ENCODE results near the gene ACTL6B. TPM values are rescaled to one million over a fixed set of nuclear protein-coding genes. Genes with fewer than 3 reads are reported as not detected.
"Not testable (repeated sequence)": the region's sequence is repeated elsewhere in the genome, so short reads cannot be mapped to it uniquely, and the experiment has no call there.

ACTL6B gene
- total RNA-seq, 1 donor from 2014 or later: not detected

GRCh38 chr7:100674411-100675104, 18.3 kb upstream of the ACTL6B start:
- intact Hi-C loops (cut with DNase I): loop anchor here (2.0 to 5.0 kb wide), 3 partner anchors 18 to 87 kb away; partner anchors contain the start of genes FBXO24, LRCH4 and POP7
- DNase-seq (ENCODE audit: low spot score): no peak

- intact Hi-C loops (cut with DNase I): loop anchor here (2.0 to 5.0 kb wide), 4 partner anchors 19 to 87 kb away; partner anchors contain the start of genes FBXO24, LRCH4, MOSPD3 and POP7
- no peak for DNase-seq (ENCODE audit: low spot score)
These were observed 17.7 kb upstream of the ACTL6B start for GRCh38 chr7:100673942-100674410.

DNA sequence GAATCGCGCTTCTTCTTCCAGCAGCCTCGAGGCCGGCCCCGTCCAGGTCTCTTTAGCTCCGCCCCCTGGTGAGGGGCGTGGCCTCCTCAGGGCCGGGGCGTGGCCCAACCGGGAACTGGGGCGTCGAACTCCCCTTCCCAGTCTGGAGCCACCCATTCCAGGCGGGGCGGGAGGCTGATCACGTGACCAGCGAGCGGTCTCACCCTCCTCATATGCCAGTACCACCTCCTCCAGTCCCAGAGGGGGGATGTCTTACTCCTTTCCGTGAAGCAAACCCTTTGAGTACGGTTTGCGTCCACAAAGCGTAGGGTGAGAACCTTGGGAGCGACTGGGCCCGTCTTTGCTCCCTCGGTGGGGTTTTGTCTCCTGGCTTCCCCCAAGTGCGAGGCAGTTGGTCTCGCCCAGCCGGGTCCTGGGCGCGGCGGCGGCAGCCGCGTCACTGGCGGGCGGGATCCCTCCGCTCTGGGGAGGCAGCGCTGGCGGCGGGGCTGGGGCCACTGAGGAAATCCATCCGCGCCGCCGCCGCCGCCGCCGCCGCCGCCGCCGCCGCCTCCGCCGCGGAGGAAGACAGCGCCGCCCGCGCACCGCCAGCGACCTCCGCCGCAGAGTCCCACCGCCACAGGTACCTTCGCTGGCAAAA, 17.2 kb upstream of the ACTL6B start, which contains the start of gene GNB2:
Gene GNB2 (plus strand): TSS at position 439 of the 640 bp plus-strand sequence. CDS start 2,526 bp downstream, outside the sequence.
- intact Hi-C loops (cut with DNase I): loop anchor here (2.0 to 5.0 kb wide), 3 partner anchors 34 to 86 kb away; partner anchors contain the start of genes FBXO24, LRCH4, MOSPD3 and POP7
- peak; percentile 100 for DNase-seq (ENCODE audit: low spot score)

DNA sequence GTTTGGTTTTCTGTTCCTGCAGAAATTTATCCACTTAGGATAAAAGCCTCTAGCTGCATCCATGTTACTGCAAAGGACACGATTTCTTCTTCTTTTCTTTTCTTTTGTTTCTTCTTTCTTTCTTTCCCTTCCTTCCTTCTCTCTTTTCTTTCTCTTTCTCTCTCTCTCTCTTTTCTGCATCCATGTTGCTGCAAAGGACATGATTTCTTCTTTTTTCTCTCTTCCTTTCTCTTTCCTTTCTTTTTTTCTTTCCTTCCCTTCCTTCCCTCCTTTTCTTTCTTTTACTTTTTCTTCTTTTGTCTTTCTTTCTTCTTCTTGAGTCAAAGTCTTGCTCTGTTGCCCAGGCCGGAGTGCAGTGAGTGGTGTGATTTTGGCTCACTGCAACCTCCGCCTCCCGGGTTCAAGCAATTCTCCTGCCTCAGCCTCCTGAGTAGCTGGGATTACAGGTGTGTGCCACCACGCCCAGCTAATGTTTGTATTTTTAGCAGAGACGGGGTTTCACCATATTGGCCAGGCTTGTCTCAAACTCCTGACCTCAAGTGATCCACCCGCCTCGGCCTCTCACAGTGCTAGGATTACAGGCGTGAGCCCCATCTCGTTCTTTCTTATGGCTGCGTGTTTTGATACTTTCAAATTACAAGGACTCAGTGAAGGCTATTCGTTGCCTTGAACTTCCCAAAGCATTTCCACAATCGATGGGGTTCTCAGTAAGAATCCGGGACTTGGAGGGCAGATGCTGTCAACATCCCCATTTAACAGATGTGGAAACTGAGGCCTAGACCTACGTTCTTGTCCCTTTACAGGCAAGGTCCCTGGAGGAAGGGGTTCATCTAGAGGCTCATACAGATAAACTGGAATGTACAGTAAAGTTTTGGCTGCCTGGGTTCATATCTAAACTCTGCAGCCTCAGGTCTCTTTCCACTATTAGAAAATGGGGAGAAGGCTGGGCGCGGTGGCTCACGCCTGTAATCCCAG, 15.4 kb upstream of the ACTL6B start:
- intact Hi-C loops (cut with DNase I): loop anchor here (2.0 to 5.0 kb wide), 3 partner anchors 36 to 84 kb away; partner anchors contain the start of genes FBXO24, LRCH4, MOSPD3 and POP7
- DNase-seq (ENCODE audit: low spot score): no peak

DNA sequence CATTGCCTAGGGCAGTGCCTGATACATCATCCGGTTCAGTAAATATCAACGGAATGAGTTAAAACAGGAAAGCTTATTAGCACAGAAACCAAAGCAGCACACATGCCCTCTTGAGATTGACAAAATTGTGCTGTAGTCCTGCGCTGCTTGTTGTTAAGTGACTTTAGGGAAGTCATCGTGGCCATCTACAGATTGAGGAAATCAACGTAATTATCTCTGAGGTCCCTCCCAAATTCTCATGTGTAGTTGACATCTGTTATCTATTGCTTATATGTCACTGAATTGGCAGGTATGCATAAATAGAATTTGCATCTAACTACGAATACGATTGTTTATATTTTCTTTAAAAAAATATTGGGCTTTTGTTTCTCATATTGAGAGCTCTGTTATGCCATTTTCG, 13.8 kb upstream of the ACTL6B start:
- no peak for DNase-seq (ENCODE audit: low spot score)
- intact Hi-C loops (cut with DNase I): loop anchor here (5.0 kb wide), 2 partner anchors 37 to 83 kb away; partner anchors contain the start of genes FBXO24, LRCH4 and POP7

DNA sequence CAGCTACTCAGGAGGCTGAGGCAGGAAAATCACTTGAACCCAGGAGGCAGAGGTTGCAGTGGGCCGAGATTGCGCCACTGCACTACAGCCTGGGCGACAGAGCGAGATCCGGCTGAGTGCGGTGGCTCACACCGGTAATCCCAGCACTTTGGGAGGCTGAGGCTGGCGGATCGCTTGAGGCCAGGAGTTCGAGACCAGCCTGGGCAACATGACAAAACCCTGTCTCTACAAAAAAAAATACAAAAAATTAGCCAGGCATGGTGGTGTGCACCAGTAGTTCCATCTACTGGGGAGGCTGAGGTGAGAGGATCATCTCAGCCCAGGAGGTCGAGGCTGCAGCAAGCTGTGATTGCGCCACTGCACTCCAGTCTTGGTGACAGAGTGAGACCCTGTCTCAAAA, 12.9 kb upstream of the ACTL6B start:
- DNase-seq (ENCODE audit: low spot score); intact Hi-C loops (cut with DNase I): not testable (repeated sequence)

GRCh38 chr7:100668069-100668449, 11.8 kb upstream of the ACTL6B start:
- intact Hi-C loops (cut with DNase I): no loop called here
- DNase-seq (ENCODE audit: low spot score): no peak

DNA sequence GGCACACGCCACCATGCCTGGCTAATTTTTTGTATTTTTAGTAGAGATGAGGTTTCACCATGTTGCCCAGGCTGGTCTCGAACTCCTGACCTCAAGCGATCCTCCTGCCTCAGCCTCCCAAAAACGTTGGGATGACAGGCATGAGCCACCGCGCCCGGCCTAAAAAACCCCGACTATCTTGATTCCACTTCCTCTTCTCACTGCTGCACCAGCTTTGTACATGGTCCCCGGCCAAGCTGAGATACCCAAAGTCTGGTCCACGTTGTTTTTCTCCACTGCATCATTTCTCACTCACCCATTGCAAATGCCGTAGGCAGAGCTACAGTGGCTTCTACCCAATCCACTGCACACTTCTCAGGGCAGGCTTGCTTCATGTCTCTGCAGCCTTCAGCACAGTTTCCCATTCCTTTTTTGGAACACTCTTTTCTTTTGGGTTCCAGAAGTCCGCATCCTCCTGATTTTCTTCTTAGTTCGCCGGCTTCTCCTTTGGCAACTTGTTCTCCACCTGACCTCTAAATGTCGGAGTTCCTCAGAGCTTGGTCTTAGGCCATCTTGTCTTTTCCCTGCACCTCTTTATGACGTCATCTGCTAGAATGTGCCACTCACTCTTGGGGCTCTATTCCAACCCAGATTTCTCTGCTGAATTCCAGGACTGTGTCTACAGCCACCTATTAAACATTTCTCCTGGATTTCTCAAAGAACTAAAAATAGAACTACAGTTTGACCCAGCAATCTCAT, 11.3 kb upstream of the ACTL6B start:
- DNase-seq (ENCODE audit: low spot score): no peak
- intact Hi-C loops (cut with DNase I): no loop called here

- DNase-seq (ENCODE audit: low spot score): no peak
- intact Hi-C loops (cut with DNase I): no loop called here
These were observed 9.0 kb upstream of the ACTL6B start for GRCh38 chr7:100665168-100665726.

DNA sequence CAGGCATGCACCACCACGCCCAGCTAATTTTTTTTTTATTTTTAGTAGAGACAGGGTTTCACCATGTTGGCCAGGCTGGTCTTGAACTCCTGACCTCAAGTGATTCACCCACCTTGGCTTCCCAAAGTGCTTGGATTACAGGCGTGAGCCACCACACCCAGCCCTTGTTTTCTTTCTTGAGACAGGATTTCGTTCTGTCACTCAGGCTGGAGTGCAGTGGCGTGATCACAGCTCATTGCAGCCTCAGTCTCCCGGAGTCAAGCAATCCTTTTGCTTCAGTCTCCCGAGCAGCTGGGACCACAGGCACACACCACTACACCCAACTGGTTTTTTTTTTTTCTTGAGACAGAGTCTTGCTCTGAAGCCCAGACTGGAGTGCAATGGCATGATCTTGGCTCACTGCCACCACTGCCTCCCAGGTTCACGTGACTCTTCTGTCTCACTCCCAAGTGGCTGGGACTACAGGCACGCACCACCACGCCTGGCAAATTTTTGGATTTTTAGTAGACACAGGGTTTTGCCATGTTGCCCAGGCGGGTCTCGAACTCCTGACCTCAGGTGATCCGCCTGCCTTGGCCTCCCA, 6.0 kb upstream of the ACTL6B start:
- intact Hi-C loops (cut with DNase I); DNase-seq (ENCODE audit: low spot score): not testable (repeated sequence)

GRCh38 chr7:100654908-100655831, 1.1 kb downstream of the ACTL6B start:
- DNase-seq (ENCODE audit: low spot score): no peak

GRCh38 chr7:100649826-100650565, 6.3 kb downstream of the ACTL6B start:
- intact Hi-C loops (cut with DNase I): no loop called here

More at GRCh38 chr7:100654908-100655831, 1.1 kb downstream of the ACTL6B start:
- intact Hi-C loops (cut with DNase I): no loop called here

GRCh38 chr7:100642534-100642907, 13.7 kb downstream of the ACTL6B start:
- intact Hi-C loops (cut with DNase I): no loop called here
- no peak for DNase-seq (ENCODE audit: low spot score)

More at GRCh38 chr7:100649826-100650565, 6.3 kb downstream of the ACTL6B start:
- DNase-seq (ENCODE audit: low spot score): no peak

DNA sequence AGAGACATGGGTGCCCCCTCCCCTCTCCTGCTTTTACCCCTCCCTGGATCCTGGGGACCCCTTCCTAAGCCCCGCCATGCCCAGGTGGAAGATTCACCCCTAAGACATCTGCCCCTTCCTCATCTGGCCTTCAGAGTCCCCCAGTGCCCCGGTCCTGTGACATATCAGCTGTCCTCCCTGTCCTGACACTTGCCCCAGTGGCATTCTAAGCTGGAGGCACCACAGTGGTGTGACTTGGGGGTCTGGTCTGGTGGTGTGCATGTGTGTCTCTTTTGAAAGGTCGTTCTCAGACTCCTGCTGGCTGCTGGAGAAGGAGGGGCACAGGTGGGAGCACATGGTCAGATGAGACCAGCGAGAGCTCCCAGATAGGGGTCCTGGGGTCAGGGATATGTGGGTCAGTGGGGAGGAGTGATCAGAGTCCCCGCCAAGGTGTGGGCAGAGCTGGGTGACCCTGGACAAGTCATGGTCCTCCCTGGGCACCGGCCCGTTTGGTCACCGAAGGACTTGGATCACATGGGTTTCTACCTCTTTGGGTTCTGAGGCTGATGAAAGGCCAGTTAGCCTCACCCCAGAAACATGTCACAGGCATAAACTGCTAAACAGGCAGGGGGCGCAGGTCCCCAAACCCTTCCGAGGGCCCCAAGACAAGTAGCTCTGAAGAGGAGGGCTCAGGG, 14.3 kb downstream of the ACTL6B start:
- intact Hi-C loops (cut with DNase I): no loop called here
- no peak for DNase-seq (ENCODE audit: low spot score)

GRCh38 chr7:100641463-100641859, 14.8 kb downstream of the ACTL6B start, which contains the start of gene TFR2:
Gene TFR2, minus strand, starts transcription at chr7:100641552. Its CDS starts 43 bp downstream, at chr7:100641509.
- no peak for DNase-seq (ENCODE audit: low spot score)
- intact Hi-C loops (cut with DNase I): no loop called here

All from cardiac septum (tissue), 1 donor.